ENCODE measurements around the gene RAP1B. TPM values are rescaled to one million over a fixed set of nuclear protein-coding genes. Genes with fewer than 3 reads are reported as not detected.

Gene RAP1B
- total RNA-seq, 1 experiment from 2014 or later: 86.9 TPM

GRCh38 chr12:68612697-68613096 is 2.0 kb downstream of the RAP1B start:
- H3K9me3 Mint-ChIP-seq: peaks cover 3% of the 10 kb centered on the region
- CTCF ChIA-PET: no interaction called here
- POLR2A ChIA-PET: no interaction called here
- peaks cover 7% of the 10 kb centered on the region for H3K36me3 Mint-ChIP-seq
- H3K4me1 Mint-ChIP-seq: peaks cover 54% of the 10 kb centered on the region
- peak overlapping the region; percentile 87 for H3K4me3 Mint-ChIP-seq
- DNase-seq (ENCODE audit: low spot score) (no peak), ATAC-seq (no peak)
- no peak overlapping the region for H3K27ac Mint-ChIP-seq
- H3K27me3 Mint-ChIP-seq (ENCODE audit: low read depth): no peaks in the 10 kb centered on the region
- TF ChIP-seq MAX (CRISPR knock-in tag; IDR thresholded peaks at IDR 0.05): no peak
- TF ChIP-seq CBFB (CRISPR knock-in tag; IDR thresholded peaks at IDR 0.05; ENCODE audit: low read depth): no peak
- no peak for TF ChIP-seq ZNF512 (CRISPR knock-in tag; IDR thresholded peaks at IDR 0.05; ENCODE audit: borderline replicate concordance)
- TF ChIP-seq ZNF232 (CRISPR knock-in tag; IDR thresholded peaks at IDR 0.05): no peak
- no peak for TF ChIP-seq ZSCAN18 (CRISPR knock-in tag; IDR thresholded peaks at IDR 0.05)
- no peak for TF ChIP-seq ERG (CRISPR knock-in tag; IDR thresholded peaks at IDR 0.05)
- TF ChIP-seq NFATC4 (CRISPR knock-in tag; IDR thresholded peaks at IDR 0.05): no peak
- no peak for TF ChIP-seq ZNF425 (CRISPR knock-in tag; conservative IDR thresholded peaks at IDR 0.05)
- TF ChIP-seq SOX15 (CRISPR knock-in tag; IDR thresholded peaks at IDR 0.05): no peak
- no peak for TF ChIP-seq MYBL2 (CRISPR knock-in tag; IDR thresholded peaks at IDR 0.05)

- peak overlapping the region; percentile 69; the same call in 1 of the 2 replicates for H3K27ac Mint-ChIP-seq
- DNase-seq (ENCODE audit: low spot score) (no peak), ATAC-seq (no peak)
- H3K36me3 Mint-ChIP-seq: peaks cover 7% of the 10 kb centered on the region
- ChIA-PET CTCF (no interaction called here), POLR2A (no interaction called here)
- H3K4me3 Mint-ChIP-seq: peak overlapping the region; percentile 87
- no peaks in the 10 kb centered on the region for H3K27me3 Mint-ChIP-seq (ENCODE audit: low read depth)
- H3K4me1 Mint-ChIP-seq: peaks cover 47% of the 10 kb centered on the region
- peaks cover 3% of the 10 kb centered on the region for H3K9me3 Mint-ChIP-seq
- TF ChIP-seq MXD4 (CRISPR knock-in tag; IDR thresholded peaks at IDR 0.05; ENCODE audit: borderline replicate concordance) (no peak), ATF3 (CRISPR knock-in tag; conservative IDR thresholded peaks at IDR 0.05) (no peak), ESRRA (CRISPR knock-in tag; IDR thresholded peaks at IDR 0.05; ENCODE audit: borderline replicate concordance) (no peak), AR (CRISPR knock-in tag; IDR thresholded peaks at IDR 0.05) (no peak), ZNF121 (CRISPR knock-in tag; IDR thresholded peaks at IDR 0.05) (no peak), FOXP4 (CRISPR knock-in tag; IDR thresholded peaks at IDR 0.05) (no peak), ZNF219 (CRISPR knock-in tag; IDR thresholded peaks at IDR 0.05; ENCODE audit: borderline replicate concordance) (no peak), ZNF416 (CRISPR knock-in tag; IDR thresholded peaks at IDR 0.05) (no peak), MYBL2 (CRISPR knock-in tag; IDR thresholded peaks at IDR 0.05) (no peak), ZNF317 (CRISPR knock-in tag; IDR thresholded peaks at IDR 0.05; ENCODE audit: borderline replicate concordance, low read depth) (no peak), SMAD3 (CRISPR knock-in tag; IDR thresholded peaks at IDR 0.05; ENCODE audit: borderline replicate concordance) (no peak)
These were observed 2.7 kb downstream of the RAP1B start for GRCh38 chr12:68613209-68613904.
